HG03520 (cell line): ENCODE results near the gene WT1.

Experiments
- ATAC-seq: cut with Tn5 transposase; IDR thresholded peaks from one replicate; pipeline ENCODE4 v1.9.1; 2021; ENCODE audit warnings: mild to moderate bottlenecking, moderate library complexity; ENCODE audit not compliant: unreplicated experiment

WT1 gene

GRCh38 chr11:32438866-32439489 lies 3.6 kb upstream of the WT1 start:
- ATAC-seq, result no peak

- no peak for ATAC-seq
Measured at GRCh38 chr11:32438346-32438865, 3.1 kb upstream of the WT1 start.

- no peak for ATAC-seq
Measured at GRCh38 chr11:32437495-32438345, 2.4 kb upstream of the WT1 start.

- ATAC-seq, result no peak
Measured at GRCh38 chr11:32436751-32437494, 1.6 kb upstream of the WT1 start.

GRCh38 chr11:32435942-32436750 lies 807 bp upstream of the WT1 start:
- ATAC-seq, result no peak

- ATAC-seq, result no peak
Measured at GRCh38 chr11:32435152-32435480, 223 bp downstream of the WT1 start.

GRCh38 chr11:32434356-32435151 lies 785 bp downstream of the WT1 start:
- no peak for ATAC-seq

GRCh38 chr11:32433914-32434355 lies 1.4 kb downstream of the WT1 start:
- no peak for ATAC-seq

- no peak for ATAC-seq
Measured at GRCh38 chr11:32433101-32433913, 2.0 kb downstream of the WT1 start.

- ATAC-seq, result no peak
Measured at GRCh38 chr11:32432565-32432964, 2.8 kb downstream of the WT1 start.

- ATAC-seq, result no peak
Measured at GRCh38 chr11:32430568-32431381, 4.6 kb downstream of the WT1 start.

- ATAC-seq, result no peak
Measured at GRCh38 chr11:32429477-32429876, 5.9 kb downstream of the WT1 start.

GRCh38 chr11:32428665-32429303 lies 6.6 kb downstream of the WT1 start:
- ATAC-seq, result no peak

GRCh38 chr11:32427935-32428664 lies 7.2 kb downstream of the WT1 start:
- ATAC-seq, result no peak

GRCh38 chr11:32427616-32427934 lies 7.8 kb downstream of the WT1 start:
- no peak for ATAC-seq

- no peak for ATAC-seq
Measured at GRCh38 chr11:32426819-32427615, 8.3 kb downstream of the WT1 start.
